HG02623 (cell line): ENCODE results near the gene GLRX3.
"Not testable (repeated sequence)": the region's sequence is repeated elsewhere in the genome, so short reads cannot be mapped to it uniquely, and the experiment has no call there.

ENCODE experiments used
- ATAC-seq: cut with Tn5 transposase; IDR thresholded peaks from one replicate; pipeline ENCODE4 v1.9.1; 2021; ENCODE audit warnings: moderate library complexity; ENCODE audit not compliant: unreplicated experiment

Gene GLRX3

GRCh38 chr10:130188195-130189175 lies 52.3 kb downstream of the GLRX3 start:
- no peak for ATAC-seq

GRCh38 chr10:130189608-130190054 lies 53.4 kb downstream of the GLRX3 start:
- no peak for ATAC-seq

GRCh38 chr10:130190055-130190736 lies 54.0 kb downstream of the GLRX3 start:
- peak; percentile 88 for ATAC-seq

GRCh38 chr10:130190737-130191115 lies 54.5 kb downstream of the GLRX3 start:
- ATAC-seq: no peak

GRCh38 chr10:130191380-130191779 lies 55.2 kb downstream of the GLRX3 start:
- no peak for ATAC-seq

- ATAC-seq: no peak
These were observed 56.2 kb downstream of the GLRX3 start for GRCh38 chr10:130192276-130192848.

GRCh38 chr10:130193033-130193432 lies 56.8 kb downstream of the GLRX3 start:
- ATAC-seq: no peak

- ATAC-seq: no peak
These were observed 57.5 kb downstream of the GLRX3 start for GRCh38 chr10:130193493-130194193.

- ATAC-seq: no peak
These were observed 58.2 kb downstream of the GLRX3 start for GRCh38 chr10:130194194-130194990.

- no peak for ATAC-seq
These were observed 58.9 kb downstream of the GLRX3 start for GRCh38 chr10:130194991-130195645.

- no peak for ATAC-seq
These were observed 59.6 kb downstream of the GLRX3 start for GRCh38 chr10:130195746-130196294.

GRCh38 chr10:130196511-130197487 lies 60.6 kb downstream of the GLRX3 start:
- no peak for ATAC-seq

- ATAC-seq: no peak
These were observed 62.5 kb downstream of the GLRX3 start for GRCh38 chr10:130198651-130199050.

- ATAC-seq: no peak
These were observed 64.2 kb downstream of the GLRX3 start for GRCh38 chr10:130200179-130201042.

- ATAC-seq: no peak
These were observed 64.8 kb downstream of the GLRX3 start for GRCh38 chr10:130201043-130201380.

GRCh38 chr10:130202150-130202549 lies 66.0 kb downstream of the GLRX3 start:
- not testable (repeated sequence) for ATAC-seq

GRCh38 chr10:130202984-130203621 lies 66.9 kb downstream of the GLRX3 start:
- ATAC-seq: no peak
